ENCODE data around the gene CCDC137.

DNA sequence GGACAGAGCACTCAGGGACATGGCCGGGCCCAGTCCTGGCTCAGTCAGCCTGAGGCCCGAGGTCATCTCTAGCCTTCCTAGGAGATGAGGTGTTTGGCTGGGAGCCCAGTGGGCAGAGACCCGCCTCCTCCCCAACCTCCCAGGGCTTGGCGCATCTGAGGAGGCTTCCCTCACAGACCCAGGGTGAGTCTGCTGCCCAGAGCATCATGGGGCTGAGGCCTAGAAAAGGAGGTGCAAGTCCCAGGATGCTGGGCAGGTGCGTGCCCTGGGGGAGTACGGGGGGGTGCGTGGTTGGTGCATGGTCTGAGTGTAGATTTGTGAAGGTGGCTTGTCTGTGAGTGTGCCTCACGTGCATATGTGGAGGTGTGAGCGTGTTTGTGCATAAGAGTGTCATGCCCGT lies 14.8 kb upstream of the CCDC137 start:
- no peak for TF ChIP-seq TAF1 (IDR thresholded peaks at IDR 0.05; ENCODE audit: low read depth)
- TF ChIP-seq, protein P1, sequence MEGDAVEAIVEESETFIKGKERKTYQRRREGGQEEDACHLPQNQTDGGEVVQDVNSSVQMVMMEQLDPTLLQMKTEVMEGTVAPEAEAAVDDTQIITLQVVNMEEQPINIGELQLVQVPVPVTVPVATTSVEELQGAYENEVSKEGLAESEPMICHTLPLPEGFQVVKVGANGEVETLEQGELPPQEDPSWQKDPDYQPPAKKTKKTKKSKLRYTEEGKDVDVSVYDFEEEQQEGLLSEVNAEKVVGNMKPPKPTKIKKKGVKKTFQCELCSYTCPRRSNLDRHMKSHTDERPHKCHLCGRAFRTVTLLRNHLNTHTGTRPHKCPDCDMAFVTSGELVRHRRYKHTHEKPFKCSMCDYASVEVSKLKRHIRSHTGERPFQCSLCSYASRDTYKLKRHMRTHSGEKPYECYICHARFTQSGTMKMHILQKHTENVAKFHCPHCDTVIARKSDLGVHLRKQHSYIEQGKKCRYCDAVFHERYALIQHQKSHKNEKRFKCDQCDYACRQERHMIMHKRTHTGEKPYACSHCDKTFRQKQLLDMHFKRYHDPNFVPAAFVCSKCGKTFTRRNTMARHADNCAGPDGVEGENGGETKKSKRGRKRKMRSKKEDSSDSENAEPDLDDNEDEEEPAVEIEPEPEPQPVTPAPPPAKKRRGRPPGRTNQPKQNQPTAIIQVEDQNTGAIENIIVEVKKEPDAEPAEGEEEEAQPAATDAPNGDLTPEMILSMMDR (IDR thresholded peaks at IDR 0.05; ENCODE audit: poor library complexity, severe bottlenecking): no peak
- no peak for TF ChIP-seq RAD21 (conservative IDR thresholded peaks at IDR 0.05)
- no peak for TF ChIP-seq POLR2AphosphoS5 (IDR thresholded peaks at IDR 0.05)
- TF ChIP-seq EZH2 (IDR thresholded peaks at IDR 0.05; ENCODE audit: borderline replicate concordance, insufficient read depth, low read length, poor library complexity, severe bottlenecking): no peak
- TF ChIP-seq EP300 (conservative IDR thresholded peaks at IDR 0.05; ENCODE audit: poor library complexity, severe bottlenecking): no peak
- TF ChIP-seq SMC3 (conservative IDR thresholded peaks at IDR 0.05; ENCODE audit: poor library complexity): no peak
